Activated CD8-positive, alpha-beta memory T cell treated with anti-CD3 and anti-CD28 coated beads, Interleukin-2, amount 50 U/mL, for 48 hours (primary cell): ENCODE data around the gene PLCL2.
"Not testable (repeated sequence)": the region's sequence is repeated elsewhere in the genome, so short reads cannot be mapped to it uniquely, and the experiment has no call there.

Source experiments
- DNase-seq: peaks from one replicate; pipeline ENCODE4 v3.0.0-alpha.2; 2020

Gene PLCL2

GRCh38 chr3:16923112-16923511 lies 38.4 kb downstream of the PLCL2 start:
- no peak for DNase-seq

- no peak for DNase-seq
These were observed 42.7 kb downstream of the PLCL2 start for GRCh38 chr3:16927485-16927884.

GRCh38 chr3:16928386-16929132 lies 43.8 kb downstream of the PLCL2 start:
- no peak for DNase-seq

- DNase-seq: no peak
These were observed 44.6 kb downstream of the PLCL2 start for GRCh38 chr3:16929311-16929710.

- DNase-seq: no peak
These were observed 48.1 kb downstream of the PLCL2 start for GRCh38 chr3:16932877-16933276.

GRCh38 chr3:16935781-16936180 lies 51.0 kb downstream of the PLCL2 start:
- no peak for DNase-seq

- DNase-seq: no peak
These were observed 51.5 kb downstream of the PLCL2 start for GRCh38 chr3:16936233-16936632.

- no peak for DNase-seq
These were observed 52.0 kb downstream of the PLCL2 start for GRCh38 chr3:16936676-16937230.

GRCh38 chr3:16937326-16937845 lies 52.6 kb downstream of the PLCL2 start:
- no peak for DNase-seq

- DNase-seq: no peak
These were observed 56.3 kb downstream of the PLCL2 start for GRCh38 chr3:16940769-16941700.

GRCh38 chr3:16942955-16943354 lies 58.2 kb downstream of the PLCL2 start:
- DNase-seq: no peak

- DNase-seq: no peak
These were observed 59.1 kb downstream of the PLCL2 start for GRCh38 chr3:16943857-16944256.

GRCh38 chr3:16944356-16944755 lies 59.6 kb downstream of the PLCL2 start:
- DNase-seq: no peak

- no peak for DNase-seq
These were observed 60.6 kb downstream of the PLCL2 start for GRCh38 chr3:16945330-16945729.

- no peak for DNase-seq
These were observed 65.5 kb downstream of the PLCL2 start for GRCh38 chr3:16950282-16950681.

GRCh38 chr3:16950845-16951244 lies 66.1 kb downstream of the PLCL2 start:
- no peak for DNase-seq

- not testable (repeated sequence) for DNase-seq
These were observed 73.1 kb downstream of the PLCL2 start for GRCh38 chr3:16957852-16958251.

GRCh38 chr3:16960125-16960524 lies 75.4 kb downstream of the PLCL2 start:
- DNase-seq: no peak

GRCh38 chr3:16961621-16962205 lies 77.0 kb downstream of the PLCL2 start:
- no peak for DNase-seq

- DNase-seq: no peak
These were observed 90.3 kb downstream of the PLCL2 start for GRCh38 chr3:16975083-16975482.

- no peak for DNase-seq
These were observed 93.6 kb downstream of the PLCL2 start for GRCh38 chr3:16978234-16978920.

- no peak for DNase-seq
These were observed 94.1 kb downstream of the PLCL2 start for GRCh38 chr3:16978921-16979271.
